HG02759 (cell line): ENCODE results near the gene KRT17.
"Not testable (repeated sequence)": the region's sequence is repeated elsewhere in the genome, so short reads cannot be mapped to it uniquely, and the experiment has no call there.

Experiments
- ATAC-seq: cut with Tn5 transposase; IDR thresholded peaks from one replicate; pipeline ENCODE4 v1.9.1; 2021; ENCODE audit warnings: mild to moderate bottlenecking, moderate library complexity; ENCODE audit not compliant: unreplicated experiment

Gene KRT17

GRCh38 chr17:41578971-41579370 is 45.4 kb downstream of the KRT17 start:
- no peak for ATAC-seq

- ATAC-seq, result no peak
Measured at GRCh38 chr17:41578538-41578937, 45.8 kb downstream of the KRT17 start.

GRCh38 chr17:41576740-41577139 is 47.6 kb downstream of the KRT17 start:
- not testable (repeated sequence) for ATAC-seq

- no peak for ATAC-seq
Measured at GRCh38 chr17:41575336-41575735, 49.0 kb downstream of the KRT17 start.

- ATAC-seq, result no peak
Measured at GRCh38 chr17:41571561-41572434, 52.6 kb downstream of the KRT17 start, which contains the start of gene KRT9. Gene KRT9, minus strand, starts transcription at chr17:41572059. Its CDS starts 67 bp downstream, at chr17:41571992.
